HCT116 (cell line): ENCODE measurements around the gene WDR62. TPM values are rescaled to one million over a fixed set of nuclear protein-coding genes. Genes with fewer than 3 reads are reported as not detected.

Experiments
- ATAC-seq: fragments of 200-7000 bp; cut with Tn5 transposase; 2 replicates; pipeline ENCODE4 v1.9.1; 2020; ENCODE audit warnings: mild to moderate bottlenecking, moderate library complexity
- BruUV-seq: library from RNA; stranded (reverse); fragments of 400-500 nt; replicated peaks from 2 replicates; lab custom pipeline; 2021; lab: Mats Ljungman, UMichigan
- CTCF ChIA-PET: fragments of 300-600 bp; sonication (Branson Sonifier 250); formaldehyde crosslinking; loops from one replicate; lab custom pipeline; 2021; ENCODE audit warnings: antibody characterized with exemption; lab: Charles Lee
- POLR2A ChIA-PET: fragments of 300-600, 350-600 bp; sonication (Branson Sonifier 250); formaldehyde crosslinking; loops from one replicate; lab custom pipeline; 2021; ENCODE audit warnings: antibody characterized with exemption; lab: Charles Lee
- RAD21 ChIA-PET, 2 experiments: fragments of 300-600 bp; sonication (Branson Sonifier 250); formaldehyde crosslinking; loops; one replicate each; lab custom pipeline; 2023; ENCODE audit warnings: low total read pairs in 2 of 2; ENCODE audit not compliant: uncharacterized antibody in 2 of 2, unreplicated experiment in 2 of 2, low non-redundant PET in 1 of 2; lab: Charles Lee
- DNase-seq: peaks from one replicate; pipeline ENCODE4 v3.0.0-alpha.2; 2010; ENCODE audit warnings: low read depth, low spot score
- H2AFZ ChIP-seq: fragments of 200-600 bp; shearing (Covaris generic), sonication (generic); 2 replicates; pipeline ENCODE4 v1.6.1; 2017; ENCODE audit warnings: low read depth, mixed run types, mixed read lengths, antibody characterized with exemption, low read length; ENCODE audit not compliant: poor library complexity, severe bottlenecking
- H3K27ac ChIP-seq: 2 replicates; pipeline ENCODE4 v1.5.1; 2012; ENCODE audit warnings: low read depth, low read length
- H3K27me3 ChIP-seq: fragments of 200-600 bp; sonication (generic); 2 replicates; pipeline ENCODE4 v1.6.1; 2016; ENCODE audit warnings: mixed run types, low read length, mixed read lengths; ENCODE audit not compliant: insufficient read depth
- H3K36me3 ChIP-seq, 2 experiments: fragments of 200-500 bp in 1 of 2; fragments of 200-600 bp in 1 of 2; sonication (Bioruptor generic) in 1 of 2; sonication (generic) in 1 of 2; 2 replicates each; pipeline versions ENCODE4 v1.5.1 to v1.6.1; 2014 to 2016; ENCODE audit warnings: low read length in 2 of 2, inconsistent platforms in 1 of 2, mixed read lengths in 1 of 2, mixed run types in 1 of 2; ENCODE audit not compliant: insufficient read depth in 2 of 2, control insufficient read depth in 1 of 2
- H3K4me1 ChIP-seq, 2 experiments: fragments of 200-600 bp in 1 of 2; sonication (generic) in 1 of 2; 2 replicates each; pipeline versions ENCODE4 v1.5.1 to v1.6.1; 2012 to 2017; ENCODE audit warnings: low read length in 2 of 2, inconsistent platforms in 1 of 2, mild to moderate bottlenecking in 1 of 2, mixed read lengths in 1 of 2, mixed run types in 1 of 2, moderate library complexity in 1 of 2; ENCODE audit not compliant: insufficient read depth in 2 of 2, control insufficient read depth in 1 of 2
- H3K4me2 ChIP-seq: fragments of 200-600 bp; sonication (generic); 2 replicates; pipeline ENCODE4 v1.6.1; 2017; ENCODE audit warnings: mixed run types, low read length, mixed read lengths
- H3K4me3 ChIP-seq, 2 experiments: fragments of 200-600 bp in 1 of 2; sonication (generic) in 1 of 2; replicated peaks in 1 of 2; 2 replicates each; pipeline ENCODE4 v1.5.1; 2011 to 2016; ENCODE audit warnings: low read length in 2 of 2, control low read depth in 1 of 2, low read depth in 1 of 2, mild to moderate bottlenecking in 1 of 2, mixed read lengths in 1 of 2, mixed run types in 1 of 2
- H3K79me2 ChIP-seq: fragments of 200-600 bp; sonication (generic); 2 replicates; pipeline ENCODE4 v1.6.1; 2017; ENCODE audit warnings: mild to moderate bottlenecking, mixed run types, low read length, moderate library complexity, mixed read lengths; ENCODE audit not compliant: insufficient read depth
- H3K9ac ChIP-seq: fragments of 200-600 bp; sonication (generic); 2 replicates; pipeline ENCODE4 v1.6.1; 2016; ENCODE audit warnings: low read length, mixed read lengths
- H3K9me2 ChIP-seq: fragments of 200-600 bp; sonication (generic), shearing (Covaris generic); 2 replicates; pipeline ENCODE4 v1.6.1; 2017; ENCODE audit warnings: mixed run types, mild to moderate bottlenecking, moderate library complexity; ENCODE audit not compliant: insufficient read depth
- H3K9me3 ChIP-seq, 2 experiments: fragments of 200-500 bp in 1 of 2; fragments of 200-600 bp in 1 of 2; sonication (Bioruptor generic) in 1 of 2; sonication (generic) in 1 of 2; 2 replicates each; pipeline ENCODE4 v1.6.1; 2014 to 2017; ENCODE audit warnings: low read length in 2 of 2, mixed read lengths in 2 of 2, inconsistent platforms in 1 of 2, low read depth in 1 of 2, mild to moderate bottlenecking in 1 of 2, mixed run types in 1 of 2, moderate library complexity in 1 of 2; ENCODE audit not compliant: control insufficient read depth in 1 of 2, insufficient read depth in 1 of 2
- H4K20me1 ChIP-seq: fragments of 200-600 bp; sonication (generic), shearing (Covaris generic); 2 replicates; pipeline ENCODE4 v1.6.1; 2017; ENCODE audit warnings: mixed run types, mild to moderate bottlenecking, moderate library complexity; ENCODE audit not compliant: insufficient read depth
- CBX3 ChIP-seq: IDR thresholded peaks from 2 replicates; pipeline ENCODE4 v1.6.1; 2012; ENCODE audit warnings: low read depth
- EGR1 ChIP-seq: IDR thresholded peaks from 2 replicates; pipeline ENCODE4 v1.6.1; 2012; ENCODE audit warnings: low read depth
- ELF1 ChIP-seq: IDR thresholded peaks from 2 replicates; pipeline ENCODE4 v1.6.1; 2012; ENCODE audit warnings: low read depth, borderline replicate concordance
- EZH2phosphoT487 ChIP-seq: fragments of 200-600 bp; IDR thresholded peaks from 2 replicates; pipeline ENCODE4 v1.6.1; 2018; ENCODE audit warnings: antibody characterized with exemption, borderline replicate concordance
- FOSL1 ChIP-seq: IDR thresholded peaks from 2 replicates; pipeline ENCODE4 v1.6.1; 2012; ENCODE audit warnings: low read depth
- JUND ChIP-seq: IDR thresholded peaks from 2 replicates; pipeline ENCODE4 v1.6.1; 2012
- POLR2A ChIP-seq: IDR thresholded peaks from 2 replicates; pipeline ENCODE4 v1.7.0; 2011; ENCODE audit warnings: borderline replicate concordance; ENCODE audit not compliant: insufficient read depth, insufficient read length; ENCODE audit errors: extremely low read depth
- POLR2AphosphoS5 ChIP-seq: IDR thresholded peaks from 2 replicates; pipeline ENCODE4 v1.6.1; 2011; ENCODE audit warnings: mild to moderate bottlenecking, low read depth, low read length, moderate library complexity
- RAD21 ChIP-seq: IDR thresholded peaks from 2 replicates; pipeline ENCODE4 v1.6.1; 2012; ENCODE audit warnings: low read depth, mild to moderate bottlenecking
- SIN3A ChIP-seq: IDR thresholded peaks from 2 replicates; pipeline ENCODE4 v1.6.1; 2012; ENCODE audit warnings: low read depth
- SRF ChIP-seq: IDR thresholded peaks from 2 replicates; pipeline ENCODE4 v1.6.1; 2012; ENCODE audit warnings: low read depth
- TCF7L2 ChIP-seq: IDR thresholded peaks from 2 replicates; pipeline ENCODE4 v1.7.0; 2011; ENCODE audit warnings: borderline replicate concordance, inconsistent platforms; ENCODE audit not compliant: insufficient read depth, insufficient read length; ENCODE audit errors: extremely low read depth
- YY1 ChIP-seq: IDR thresholded peaks from 2 replicates; pipeline ENCODE4 v1.6.1; 2011; ENCODE audit warnings: low read length, low read depth, moderate library complexity, mild to moderate bottlenecking; ENCODE audit not compliant: insufficient replicate concordance; ENCODE audit errors: extremely low read depth
- intact Hi-C: fragments of 100-400 bp; cut with micrococcal nuclease; formaldehyde crosslinking; loops from 2 replicates; pipeline ENCODE4 v1.10.0; 2022
- total RNA-seq: library from RNA; stranded (reverse); gene quantifications from one replicate; pipeline ENCODE4 v1.2.1, GENCODE V29; 2021; ENCODE audit not compliant: unreplicated experiment
- TF ChIP-seq, protein P1 (sequence below): IDR thresholded peaks from 2 replicates; pipeline ENCODE4 v1.6.1; 2012
- TF ChIP-seq, protein P2 (sequence below), 3 experiments: fragments of 200-600 bp in 1 of 3; sonication (generic) in 1 of 3; IDR thresholded peaks in 2 of 3; conservative IDR thresholded peaks in 1 of 3; 2 replicates each; pipeline ENCODE4 v1.5.1; 2012 to 2017; ENCODE audit warnings: low read depth in 2 of 3, low read length in 2 of 3, antibody characterized with exemption in 1 of 3, borderline replicate concordance in 1 of 3, control low read depth in 1 of 3, mild to moderate bottlenecking in 1 of 3, mixed read lengths in 1 of 3, mixed run types in 1 of 3, moderate library complexity in 1 of 3; ENCODE audit not compliant: insufficient read depth in 1 of 3
- TF ChIP-seq, protein P3 (sequence below): IDR thresholded peaks from 2 replicates; pipeline ENCODE4 v1.6.1; 2011; ENCODE audit warnings: mild to moderate bottlenecking, low read length, moderate library complexity; ENCODE audit not compliant: insufficient replicate concordance; ENCODE audit errors: extremely low read depth
- TF ChIP-seq, protein P4 (sequence below): IDR thresholded peaks from 2 replicates; pipeline ENCODE4 v1.6.1; 2012

The WDR62 gene
- total RNA-seq, 1 experiment from 2014 or later: 17.0 TPM

DNA sequence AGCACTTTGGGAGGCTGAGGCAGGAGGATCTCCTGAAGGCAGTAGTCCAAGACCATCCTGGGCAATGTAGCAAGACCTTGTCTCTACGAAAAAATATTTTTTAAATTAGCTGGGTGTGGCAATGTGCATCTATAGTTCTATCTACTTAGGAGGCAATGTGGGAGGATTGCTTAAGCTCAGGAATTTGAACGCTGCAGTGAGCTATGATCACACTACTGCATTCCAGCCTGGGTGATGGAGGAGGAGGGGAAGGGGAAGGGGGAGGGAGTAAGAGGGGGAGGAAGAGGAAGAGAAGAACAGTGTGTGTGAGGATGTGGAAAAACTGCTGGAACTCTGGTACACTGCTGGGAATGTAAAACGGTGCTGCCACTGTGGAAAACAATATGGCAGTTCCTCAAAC lies 12.9 kb upstream of the WDR62 start:
- Histone ChIP-seq H3K4me3 (no peak overlapping the region), H3K27ac (no peak overlapping the region), H3K27me3 (no peaks in the 10 kb centered on the region), H3K36me3 (no peaks in the 10 kb centered on the region), H3K4me2 (no peak overlapping the region), H4K20me1 (no peaks in the 10 kb centered on the region), H2AFZ (no peak overlapping the region), H3K4me1 (no peaks in the 10 kb centered on the region), H3K9me3 (no peaks in the 10 kb centered on the region), H3K9ac (no peak overlapping the region), H3K9me2 (no peaks in the 10 kb centered on the region), H3K79me2 (no peaks in the 10 kb centered on the region)
- ChIA-PET CTCF (no interaction called here), POLR2A (interaction anchor here (0.6 kb wide), 1 partner anchor 28 kb away, joined by 5 read pairs; no protein-coding TSS in a partner anchor), RAD21 (no interaction called here)
- no peak for TF ChIP-seq SRF
- TF ChIP-seq POLR2AphosphoS5: no peak
- TF ChIP-seq, protein P1, sequence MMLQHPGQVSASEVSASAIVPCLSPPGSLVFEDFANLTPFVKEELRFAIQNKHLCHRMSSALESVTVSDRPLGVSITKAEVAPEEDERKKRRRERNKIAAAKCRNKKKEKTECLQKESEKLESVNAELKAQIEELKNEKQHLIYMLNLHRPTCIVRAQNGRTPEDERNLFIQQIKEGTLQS: no peak
- no peak for TF ChIP-seq TCF7L2
- TF ChIP-seq EZH2phosphoT487: no peak
- TF ChIP-seq, protein P2, sequence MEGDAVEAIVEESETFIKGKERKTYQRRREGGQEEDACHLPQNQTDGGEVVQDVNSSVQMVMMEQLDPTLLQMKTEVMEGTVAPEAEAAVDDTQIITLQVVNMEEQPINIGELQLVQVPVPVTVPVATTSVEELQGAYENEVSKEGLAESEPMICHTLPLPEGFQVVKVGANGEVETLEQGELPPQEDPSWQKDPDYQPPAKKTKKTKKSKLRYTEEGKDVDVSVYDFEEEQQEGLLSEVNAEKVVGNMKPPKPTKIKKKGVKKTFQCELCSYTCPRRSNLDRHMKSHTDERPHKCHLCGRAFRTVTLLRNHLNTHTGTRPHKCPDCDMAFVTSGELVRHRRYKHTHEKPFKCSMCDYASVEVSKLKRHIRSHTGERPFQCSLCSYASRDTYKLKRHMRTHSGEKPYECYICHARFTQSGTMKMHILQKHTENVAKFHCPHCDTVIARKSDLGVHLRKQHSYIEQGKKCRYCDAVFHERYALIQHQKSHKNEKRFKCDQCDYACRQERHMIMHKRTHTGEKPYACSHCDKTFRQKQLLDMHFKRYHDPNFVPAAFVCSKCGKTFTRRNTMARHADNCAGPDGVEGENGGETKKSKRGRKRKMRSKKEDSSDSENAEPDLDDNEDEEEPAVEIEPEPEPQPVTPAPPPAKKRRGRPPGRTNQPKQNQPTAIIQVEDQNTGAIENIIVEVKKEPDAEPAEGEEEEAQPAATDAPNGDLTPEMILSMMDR (IDR thresholded peaks at IDR 0.05 in 2 of 3, conservative IDR thresholded peaks at IDR 0.05 in 1 of 3; ENCODE audit: borderline replicate concordance in 1 of 3, insufficient read depth in 1 of 3, low read depth in 2 of 3, low read length in 2 of 3): no peak
- no peak for TF ChIP-seq CBX3
- no peak for TF ChIP-seq POLR2A
- TF ChIP-seq, protein P3, sequence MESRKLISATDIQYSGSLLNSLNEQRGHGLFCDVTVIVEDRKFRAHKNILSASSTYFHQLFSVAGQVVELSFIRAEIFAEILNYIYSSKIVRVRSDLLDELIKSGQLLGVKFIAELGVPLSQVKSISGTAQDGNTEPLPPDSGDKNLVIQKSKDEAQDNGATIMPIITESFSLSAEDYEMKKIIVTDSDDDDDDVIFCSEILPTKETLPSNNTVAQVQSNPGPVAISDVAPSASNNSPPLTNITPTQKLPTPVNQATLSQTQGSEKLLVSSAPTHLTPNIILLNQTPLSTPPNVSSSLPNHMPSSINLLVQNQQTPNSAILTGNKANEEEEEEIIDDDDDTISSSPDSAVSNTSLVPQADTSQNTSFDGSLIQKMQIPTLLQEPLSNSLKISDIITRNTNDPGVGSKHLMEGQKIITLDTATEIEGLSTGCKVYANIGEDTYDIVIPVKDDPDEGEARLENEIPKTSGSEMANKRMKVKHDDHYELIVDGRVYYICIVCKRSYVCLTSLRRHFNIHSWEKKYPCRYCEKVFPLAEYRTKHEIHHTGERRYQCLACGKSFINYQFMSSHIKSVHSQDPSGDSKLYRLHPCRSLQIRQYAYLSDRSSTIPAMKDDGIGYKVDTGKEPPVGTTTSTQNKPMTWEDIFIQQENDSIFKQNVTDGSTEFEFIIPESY: no peak
- no peak for TF ChIP-seq YY1
- TF ChIP-seq, protein P4, sequence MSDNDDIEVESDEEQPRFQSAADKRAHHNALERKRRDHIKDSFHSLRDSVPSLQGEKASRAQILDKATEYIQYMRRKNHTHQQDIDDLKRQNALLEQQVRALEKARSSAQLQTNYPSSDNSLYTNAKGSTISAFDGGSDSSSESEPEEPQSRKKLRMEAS: no peak
- no peak for TF ChIP-seq ELF1
- TF ChIP-seq EGR1: no peak
- TF ChIP-seq SIN3A: no peak
- no peak for TF ChIP-seq RAD21
- no peak for TF ChIP-seq FOSL1
- no peak for TF ChIP-seq JUND
- ATAC-seq: no peak
- no TSS peak for BruUV-seq
- no peak for DNase-seq
- intact Hi-C loops: no loop called here
